IMR-90 (cell line): ENCODE data around the gene ADIRF. TPM values are rescaled to one million over a fixed set of nuclear protein-coding genes. Genes with fewer than 3 reads are reported as not detected.

Source experiments
- ATAC-seq: fragments of 200-7000 bp; cut with Tn5 transposase; 2 replicates; pipeline ENCODE4 v1.9.1; 2020; ENCODE audit warnings: low read depth, mild to moderate bottlenecking, moderate library complexity
- BruUV-seq: library from RNA; stranded (reverse); fragments of 400-500 nt; replicated peaks from 2 replicates; lab custom pipeline; 2021; lab: Mats Ljungman, UMichigan
- CTCF ChIA-PET: fragments of 300-600 bp; formaldehyde crosslinking; extraction: SDS; loops from one replicate; lab custom pipeline; 2021; ENCODE audit warnings: antibody characterized with exemption; lab: Yijun Ruan, JAX
- POLR2A ChIA-PET: fragments of 300-600 bp; sonication (Branson Sonifier 250); formaldehyde crosslinking; loops from one replicate; lab custom pipeline; 2022; ENCODE audit warnings: antibody characterized with exemption; ENCODE audit not compliant: unreplicated experiment; lab: Charles Lee
- DNase-seq: peaks from one replicate; pipeline ENCODE4 v3.0.0; 2013
- H2AFZ ChIP-seq: replicated peaks from 2 replicates; pipeline ENCODE3; 2013; ENCODE audit warnings: low read length, mild to moderate bottlenecking; ENCODE audit not compliant: poor library complexity
- H2AK5ac ChIP-seq: 2 replicates; pipeline ENCODE4 v1.6.1; 2013; ENCODE audit warnings: low read depth, low read length, inconsistent platforms
- H2AK9ac ChIP-seq: replicated peaks from 2 replicates; pipeline ENCODE3; 2013; ENCODE audit warnings: mild to moderate bottlenecking, low read depth, low read length, moderate library complexity; ENCODE audit not compliant: poor library complexity
- H2BK120ac ChIP-seq: 2 replicates; pipeline ENCODE4 v1.6.1; 2013; ENCODE audit warnings: low read depth, low read length, inconsistent platforms
- H2BK15ac ChIP-seq: 3 replicates; pipeline ENCODE4 v1.6.1; 2013; ENCODE audit warnings: low read depth, low read length, inconsistent platforms
- H2BK20ac ChIP-seq: 2 replicates; pipeline ENCODE4 v1.6.1; 2013; ENCODE audit warnings: low read depth, mild to moderate bottlenecking, inconsistent platforms, low read length, moderate library complexity
- H2BK5ac ChIP-seq: 2 replicates; pipeline ENCODE4 v1.6.1; 2013; ENCODE audit warnings: mild to moderate bottlenecking, low read depth, low read length, inconsistent platforms; ENCODE audit not compliant: poor library complexity, severe bottlenecking
- H3K14ac ChIP-seq: replicated peaks from 2 replicates; pipeline ENCODE4 v1.6.1; 2013; ENCODE audit warnings: low read depth, low read length, inconsistent platforms
- H3K18ac ChIP-seq: 2 replicates; pipeline ENCODE4 v1.6.1; 2013; ENCODE audit warnings: low read depth, low read length, control low read depth
- H3K23ac ChIP-seq: 2 replicates; pipeline ENCODE4 v1.6.1; 2013; ENCODE audit warnings: low read depth, low read length, inconsistent platforms
- H3K27ac ChIP-seq: 2 replicates; pipeline ENCODE4 v1.5.1; 2013; ENCODE audit warnings: mild to moderate bottlenecking, control low read depth, low read length; ENCODE audit not compliant: insufficient read depth
- H3K27me3 ChIP-seq: 2 replicates; pipeline ENCODE4 v1.6.1; 2013; ENCODE audit warnings: low read length; ENCODE audit not compliant: control insufficient read depth, insufficient read depth
- H3K36me3 ChIP-seq: 2 replicates; pipeline ENCODE4 v1.6.1; 2013; ENCODE audit warnings: low read length, mixed read lengths; ENCODE audit not compliant: control insufficient read depth, insufficient read depth
- H3K4ac ChIP-seq: 2 replicates; pipeline ENCODE4 v1.6.1; 2013; ENCODE audit warnings: low read depth, low read length, inconsistent platforms
- H3K4me1 ChIP-seq: 2 replicates; pipeline ENCODE4 v1.6.1; 2013; ENCODE audit warnings: low read length, mixed read lengths; ENCODE audit not compliant: control insufficient read depth, insufficient read depth
- H3K4me2 ChIP-seq: 2 replicates; pipeline ENCODE4 v1.6.1; 2013; ENCODE audit warnings: low read depth, mild to moderate bottlenecking, control low read depth, low read length, moderate library complexity
- H3K4me3 ChIP-seq: 2 replicates; pipeline ENCODE4 v1.5.1; 2013; ENCODE audit warnings: low read depth, mild to moderate bottlenecking, control low read depth, low read length, moderate library complexity; ENCODE audit not compliant: insufficient read depth
- H3K56ac ChIP-seq: 2 replicates; pipeline ENCODE4 v1.6.1; 2013; ENCODE audit warnings: low read length, inconsistent platforms; ENCODE audit not compliant: insufficient read depth; ENCODE audit errors: extremely low read depth
- H3K79me1 ChIP-seq, 2 experiments: 2 replicates each; pipeline ENCODE4 v1.6.1; 2013; ENCODE audit warnings: low read length in 2 of 2, inconsistent platforms in 1 of 2, low read depth in 1 of 2
- H3K9ac ChIP-seq: 2 replicates; pipeline ENCODE4 v1.6.1; 2013; ENCODE audit warnings: low read depth, low read length, control low read depth
- H3K9me1 ChIP-seq: 2 replicates; pipeline ENCODE4 v1.6.1; 2013; ENCODE audit warnings: low read length, inconsistent platforms; ENCODE audit not compliant: insufficient read depth
- H3K9me3 ChIP-seq: 2 replicates; pipeline ENCODE4 v1.6.1; 2013; ENCODE audit warnings: low read length; ENCODE audit not compliant: control insufficient read depth, insufficient read depth
- H4K20me1 ChIP-seq: 2 replicates; pipeline ENCODE4 v1.6.1; 2013; ENCODE audit warnings: low read length, inconsistent platforms; ENCODE audit not compliant: insufficient read depth
- H4K5ac ChIP-seq: 2 replicates; pipeline ENCODE4 v1.6.1; 2013; ENCODE audit warnings: mild to moderate bottlenecking, low read depth, low read length, control low read depth
- H4K8ac ChIP-seq, 2 experiments: 2 replicates each; pipeline ENCODE4 v1.6.1; 2013; ENCODE audit warnings: low read depth in 2 of 2, low read length in 2 of 2, control low read depth in 1 of 2, inconsistent platforms in 1 of 2
- H4K91ac ChIP-seq: 2 replicates; pipeline ENCODE4 v1.6.1; 2013; ENCODE audit warnings: low read depth, low read length, inconsistent platforms; ENCODE audit not compliant: insufficient read depth
- CEBPB ChIP-seq: IDR thresholded peaks from 2 replicates; pipeline ENCODE4 v1.6.1; 2012; ENCODE audit warnings: low read depth, low read length, improper control_type of control experiment
- CHD1 ChIP-seq: IDR thresholded peaks from 2 replicates; pipeline ENCODE4 v1.6.1; 2012; ENCODE audit warnings: low read depth, low read length, improper control_type of control experiment
- CTCF ChIP-seq: conservative IDR thresholded peaks from 2 replicates; pipeline ENCODE4 v1.5.1; 2012; ENCODE audit warnings: mild to moderate bottlenecking, low read depth, low read length, improper control_type of control experiment
- ELK1 ChIP-seq: fragments of 150-350 bp; IDR thresholded peaks from 2 replicates; pipeline ENCODE4 v1.6.1; 2016; ENCODE audit warnings: low read depth, mild to moderate bottlenecking, low read length, moderate library complexity, borderline replicate concordance
- MAFK ChIP-seq: IDR thresholded peaks from 2 replicates; pipeline ENCODE4 v1.6.1; 2012; ENCODE audit warnings: low read depth, low read length, improper control_type of control experiment
- MAZ ChIP-seq: IDR thresholded peaks from 2 replicates; pipeline ENCODE4 v1.6.1; 2012; ENCODE audit warnings: low read depth, mild to moderate bottlenecking, low read length, improper control_type of control experiment, moderate library complexity, borderline replicate concordance
- NFE2L2 ChIP-seq: fragments of 150-350 bp; IDR thresholded peaks from 2 replicates; pipeline ENCODE4 v1.6.1; 2016; ENCODE audit warnings: low read depth, mild to moderate bottlenecking, low read length
- POLR2A ChIP-seq: IDR thresholded peaks from 2 replicates; pipeline ENCODE4 v1.6.1; 2012; ENCODE audit warnings: mild to moderate bottlenecking, low read depth, low read length
- RAD21 ChIP-seq: IDR thresholded peaks from 2 replicates; pipeline ENCODE4 v1.6.1; 2012; ENCODE audit warnings: low read length, improper control_type of control experiment
- RFX5 ChIP-seq: IDR thresholded peaks from 2 replicates; pipeline ENCODE4 v1.8.0; 2012; ENCODE audit warnings: low read depth, mild to moderate bottlenecking, low read length, moderate library complexity
- WGBS, 2 experiments: methylation state at CpG; one replicate each; pipeline versions ENCODE4 v1.1.5 to v1.1.7; 2013; ENCODE audit warnings: missing lambda C conversion rate in 2 of 2; ENCODE audit not compliant: insufficient read length in 1 of 2; ENCODE audit errors: extremely low coverage in 2 of 2; 5-methylcytosine and 5-hydroxymethylcytosine counted together
- dilution Hi-C: fragments of 300-500 bp; cut with HindIII; formaldehyde crosslinking; loops from one replicate; pipeline ENCODE4 v1.14.3; 2018; ENCODE audit warnings: low sequenced_read_pairs; ENCODE audit not compliant: unreplicated experiment
- in situ Hi-C: fragments of 300-500 bp; cut with MboI; formaldehyde crosslinking; loops from 3 replicates; pipeline ENCODE4 v1.14.3; 2019; ENCODE audit warnings: low sequenced_read_pairs, inconsistent platforms, mixed read lengths
- intact Hi-C: fragments of 100-400 bp; cut with micrococcal nuclease; formaldehyde crosslinking; loops from 2 replicates; pipeline ENCODE4 v1.10.0; 2022
- polyA plus RNA-seq, 3 experiments: library from polyadenylated mRNA; depleted of rRNA; stranded (reverse); fragments of >200 nt; gene quantifications; 2 replicates each; pipeline ENCODE4 v1.2.3, GENCODE V29; 2012; ENCODE audit warnings: low replicate concordance in 1 of 3
- total RNA-seq: library from RNA; depleted of rRNA; stranded (reverse); fragments of >200 nt; gene quantifications from 2 replicates; pipeline ENCODE4 v1.2.3, GENCODE V29; 2012

Gene ADIRF
- total and polyA plus RNA-seq, 2 of the 4 experiments (the other 2 are of a cell fraction) = 2.3 to 7.2 TPM

DNA sequence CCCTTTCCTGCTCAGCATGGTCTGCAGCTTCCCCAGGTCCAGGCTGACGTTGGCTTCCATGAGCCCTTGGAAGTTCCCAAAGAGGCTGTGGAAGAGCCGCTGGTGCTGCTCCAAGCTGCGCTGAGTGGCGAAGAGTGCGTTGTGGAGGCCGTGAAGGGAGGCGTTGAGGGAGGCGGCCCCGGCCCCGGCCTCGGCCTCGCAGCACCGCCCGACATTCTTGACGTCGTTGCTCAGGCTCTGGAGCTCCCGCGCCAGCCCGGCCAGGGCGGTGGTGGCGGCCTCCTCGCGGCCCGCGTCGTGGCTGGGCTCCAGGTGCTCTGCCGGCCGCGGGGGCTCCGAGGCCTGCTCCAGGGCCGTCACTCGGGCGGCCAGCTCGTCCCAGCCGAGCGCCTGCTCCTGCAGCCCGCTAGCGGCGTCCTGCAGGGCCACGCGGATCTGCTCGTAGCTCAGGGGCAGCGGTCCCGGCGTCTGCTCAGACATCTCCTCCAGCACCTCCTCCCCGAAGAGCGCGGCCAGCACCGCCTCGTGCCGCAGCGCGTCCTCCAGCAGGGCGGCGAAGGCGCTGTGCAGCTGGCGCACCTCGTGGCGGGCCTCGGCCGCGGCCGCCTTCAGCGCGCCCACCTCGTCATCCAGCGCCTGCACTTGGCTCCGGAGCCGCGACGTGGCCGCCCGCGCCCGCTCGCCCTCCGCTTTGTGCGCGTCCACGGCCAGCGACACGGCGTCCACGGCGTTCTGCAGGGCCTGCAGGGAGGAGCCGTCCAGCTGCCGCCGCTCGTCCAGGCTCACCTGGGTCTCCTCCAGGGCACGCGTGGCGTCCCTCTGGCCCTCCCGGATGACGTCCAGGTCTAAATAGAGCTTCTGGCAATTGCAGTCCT is 25.6 kb upstream of the ADIRF start (continued):
- no peak for TF ChIP-seq NFE2L2

- POLR2A ChIA-PET = no interaction called here
- Histone ChIP-seq H3K36me3 (no peaks in the 10 kb centered on the region), H3K56ac (no peak overlapping the region), H2AK9ac (no peak overlapping the region), H4K5ac (no peak overlapping the region), H3K18ac (no peak overlapping the region), H2AK5ac (no peak overlapping the region), H2AFZ (no peak overlapping the region), H2BK15ac (no peak overlapping the region), H3K14ac (no peak overlapping the region), H2BK120ac (no peak overlapping the region), H2BK5ac (no peak overlapping the region), H3K4me3 (no peak overlapping the region), H3K9ac (no peak overlapping the region), H4K20me1 (no peaks in the 10 kb centered on the region), H3K4me2 (no peak overlapping the region), H3K27ac (no peak overlapping the region), H3K27me3 (peaks cover 12% of the 10 kb centered on the region), H3K9me1 (no peaks in the 10 kb centered on the region), H3K79me1 (no peaks in the 10 kb centered on the region), H3K23ac (no peak overlapping the region), H2BK20ac (no peak overlapping the region), H4K8ac (no peak overlapping the region), H4K91ac (no peak overlapping the region), H3K9me3 (no peaks in the 10 kb centered on the region), H3K4ac (no peak overlapping the region), H3K4me1 (no peaks in the 10 kb centered on the region)
- 95% methylated on average over 19 of the region's 30 CpGs; no CpG with 5 or more reads in 1 of the 2 experiments for WGBS, 2 experiments
- dilution Hi-C loops = no loop called here
- intact Hi-C loops = no loop called here
- in situ Hi-C loops = no loop called here
- ATAC-seq (no peak), DNase-seq (no peak)
- no TSS peak for BruUV-seq
- CTCF ChIA-PET = no interaction called here
- TF ChIP-seq ELK1 = no peak
- no peak for TF ChIP-seq POLR2A
- no peak for TF ChIP-seq RFX5
- TF ChIP-seq MAZ = no peak
- no peak for TF ChIP-seq CEBPB
- no peak for TF ChIP-seq NFE2L2
- TF ChIP-seq MAFK = no peak
- TF ChIP-seq CHD1 = no peak
- no peak for TF ChIP-seq RAD21
- TF ChIP-seq CTCF = no peak
These were observed 24.8 kb upstream of the ADIRF start for GRCh38 chr10:86943316-86944030.
